Measurements from ENCODE around the gene DOK3. TPM values are rescaled to one million over a fixed set of nuclear protein-coding genes. Genes with fewer than 3 reads are reported as not detected.

Gene DOK3
- total and polyA plus RNA-seq, 2 of the 13 experiments (the other 11 are each of a cell fraction or from before 2014, with no cell fraction given) = 1.4 to 1.5 TPM

DNA sequence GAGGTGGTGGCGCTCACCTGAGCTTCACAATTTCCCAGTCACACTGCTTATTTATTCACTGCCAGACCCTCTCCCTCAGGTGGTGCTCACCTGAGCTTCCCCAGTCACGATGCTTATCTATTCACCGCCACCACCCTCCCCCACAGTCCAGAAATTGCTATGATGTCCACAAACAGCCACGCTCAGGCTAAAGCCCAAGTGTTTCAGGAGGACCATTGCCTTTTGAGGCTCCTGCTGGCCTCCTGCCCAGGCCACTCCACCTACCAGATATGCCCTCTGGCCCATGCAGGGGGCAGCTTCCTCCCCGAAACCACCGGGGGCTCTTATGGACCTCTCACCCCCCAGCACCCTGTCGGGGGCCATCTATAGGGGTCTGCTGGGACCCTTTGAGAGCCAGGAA is 16.8 kb downstream of the DOK3 start:
- DNase-seq (ENCODE audit: low spot score) = no peak
- H3K27me3 ChIP-seq (ENCODE audit: control insufficient read depth in 1 of 2, insufficient read depth in 2 of 2, low read length in 2 of 2) = no peaks in the 10 kb centered on the region
- WGBS (ENCODE audit: low lambda C conversion rate) = 95% methylated on average over 6 of the region's 7 CpGs
- no peak overlapping the region for H2AFZ ChIP-seq (ENCODE audit: low read length)
- no peak for FAIRE-seq
- peaks cover 15% of the 10 kb centered on the region; the same call in 1 of the 2 replicates for H4K20me1 ChIP-seq (ENCODE audit: insufficient read depth, low read length)
- H3K27ac ChIP-seq (ENCODE audit: extremely low read length, insufficient read depth, low read length) = no peak overlapping the region
- H3K4me2 ChIP-seq (ENCODE audit: low read depth, low read length) = no peak overlapping the region
- CTCF ChIA-PET (ENCODE audit: low intra/inter-chr PET ratio, low total read pairs) = interaction anchor here (1.3 to 3.0 kb wide), 2 partner anchors 8 to 37 kb away, joined by 3 to 14 read pairs; no protein-coding TSS in a partner anchor
- POLR2A ChIA-PET = interaction anchor here (2.2 kb wide), 1 partner anchor 24 kb away, joined by 4 read pairs; the partner anchor contains the start of gene DDX41
- TF ChIP-seq CC2D1A (CRISPR knock-in tag; IDR thresholded peaks at IDR 0.05) (no peak), THYN1 (CRISPR knock-in tag; IDR thresholded peaks at IDR 0.05; ENCODE audit: borderline replicate concordance, low read depth) (no peak), ZSCAN29 (CRISPR knock-in tag; conservative IDR thresholded peaks at IDR 0.05) (no peak), ZNF775 (CRISPR knock-in tag; IDR thresholded peaks at IDR 0.05; ENCODE audit: borderline replicate concordance) (no peak), ZNF710 (CRISPR knock-in tag; IDR thresholded peaks at IDR 0.05; ENCODE audit: borderline replicate concordance) (no peak), NRL (CRISPR knock-in tag; IDR thresholded peaks at IDR 0.05; ENCODE audit: borderline replicate concordance) (no peak), AKAP8 (CRISPR knock-in tag; IDR thresholded peaks at IDR 0.05) (no peak), ZBTB33 (CRISPR knock-in tag; IDR thresholded peaks at IDR 0.05) (no peak)
- intact Hi-C loops (cut with micrococcal nuclease; ENCODE audit: unreplicated experiment) = no loop called here
- ATAC-seq = no peak
- peaks cover 28% of the 10 kb centered on the region for H3K4me1 ChIP-seq (ENCODE audit: insufficient read depth, low read length)
- H3K9me3 ChIP-seq (ENCODE audit: low read length) = no peaks in the 10 kb centered on the region
- no TSS peak for BruUV-seq (replicated peaks)
- no peak overlapping the region for H3K4me3 ChIP-seq (replicated peaks in 1 of 3; ENCODE audit: insufficient read depth in 1 of 3, low read depth in 2 of 3, low read length in 3 of 3)
- in situ Hi-C loops (cut with HindIII; ENCODE audit: extremely low pct_ligation_motif_present, low pct_unique_long_range_greater_than_20kb) = no loop called here
- H3K36me3 ChIP-seq (replicated peaks in 1 of 2; ENCODE audit: control insufficient read depth in 1 of 2, insufficient read depth in 2 of 2, low read length in 2 of 2) = peaks cover 10 to 11% of the 10 kb centered on the region in 2 experiments; a peak in 3 of 5 replicates
- no peaks in the 10 kb centered on the region for H3K79me2 ChIP-seq (ENCODE audit: insufficient read depth, low read length)
- H3K9ac ChIP-seq (ENCODE audit: insufficient read depth, low read depth, low read length) = no peak overlapping the region
